ENCODE data around the gene TFG. TPM values are rescaled to one million over a fixed set of nuclear protein-coding genes. Genes with fewer than 3 reads are reported as not detected.

TFG gene
- total and polyA plus RNA-seq, 2 of the 4 experiments (the other 2 are of a cell fraction) = 47.7 to 165 TPM

GRCh38 chr3:100682854-100683760 is 26.2 kb upstream of the TFG start:
- no peak overlapping the region for H4K91ac ChIP-seq (ENCODE audit: insufficient read depth, low read depth, low read length)
- H2AK5ac ChIP-seq (ENCODE audit: low read depth, low read length) = no peak overlapping the region
- H3K23ac ChIP-seq (ENCODE audit: low read depth, low read length) = no peak overlapping the region
- intact Hi-C loops (cut with micrococcal nuclease) (no loop called here), in situ Hi-C loops (cut with MboI; ENCODE audit: low sequenced_read_pairs) (no loop called here), dilution Hi-C loops (cut with HindIII; ENCODE audit: low sequenced_read_pairs, unreplicated experiment) (no loop called here)
- no peak overlapping the region for H3K4me2 ChIP-seq (ENCODE audit: low read depth, low read length)
- H4K5ac ChIP-seq (ENCODE audit: low read depth, low read length) = no peak overlapping the region
- no peak overlapping the region for H3K9ac ChIP-seq (ENCODE audit: low read depth, low read length)
- H3K14ac ChIP-seq (replicated peaks; ENCODE audit: low read depth, low read length) = no peak overlapping the region
- no peaks in the 10 kb centered on the region for H3K36me3 ChIP-seq (ENCODE audit: control insufficient read depth, insufficient read depth, low read length)
- H3K9me1 ChIP-seq (ENCODE audit: insufficient read depth, low read length) = peaks cover 4% of the 10 kb centered on the region; the same call in 1 of the 2 replicates
- H3K9me3 ChIP-seq (ENCODE audit: control insufficient read depth, insufficient read depth, low read length) = no peaks in the 10 kb centered on the region
- no peak for TF ChIP-seq USF2 (IDR thresholded peaks at IDR 0.05; ENCODE audit: low read depth, low read length)
- H2BK20ac ChIP-seq (ENCODE audit: low read depth, low read length) = no peak overlapping the region
- H3K56ac ChIP-seq (ENCODE audit: extremely low read depth, insufficient read depth, low read length) = no peak overlapping the region
- DNase-seq (no peak), ATAC-seq (ENCODE audit: low read depth) (no peak)
- no peak overlapping the region for H3K18ac ChIP-seq (ENCODE audit: low read depth, low read length)
- CTCF ChIA-PET = no interaction called here
- no peaks in the 10 kb centered on the region for H3K4me1 ChIP-seq (ENCODE audit: control insufficient read depth, insufficient read depth, low read length)
- no peak overlapping the region for H2BK5ac ChIP-seq (ENCODE audit: low read depth, low read length, poor library complexity, severe bottlenecking)
- H2BK15ac ChIP-seq (ENCODE audit: low read depth, low read length) = no peak overlapping the region
- no peak overlapping the region for H4K8ac ChIP-seq (ENCODE audit: low read depth in 2 of 2, low read length in 2 of 2)
- H2BK120ac ChIP-seq (ENCODE audit: low read depth, low read length) = no peak overlapping the region
- H3K27me3 ChIP-seq (ENCODE audit: control insufficient read depth, insufficient read depth, low read length) = peaks cover 5% of the 10 kb centered on the region; the same call in 1 of the 2 replicates
- H2AFZ ChIP-seq (replicated peaks; ENCODE audit: low read length, poor library complexity) = peak overlapping the region; percentile 58
- POLR2A ChIA-PET (ENCODE audit: unreplicated experiment) = no interaction called here
- H3K4ac ChIP-seq (ENCODE audit: low read depth, low read length) = no peak overlapping the region
- no peaks in the 10 kb centered on the region for H3K79me1 ChIP-seq (ENCODE audit: low read depth in 1 of 2, low read length in 2 of 2)
- no peak overlapping the region for H3K4me3 ChIP-seq (ENCODE audit: insufficient read depth, low read depth, low read length)
- no TSS peak for BruUV-seq (replicated peaks)
- no peaks in the 10 kb centered on the region for H4K20me1 ChIP-seq (ENCODE audit: insufficient read depth, low read length)
- WGBS, 2 experiments (ENCODE audit: extremely low coverage in 2 of 2, insufficient read length in 1 of 2) = 0% methylated on average over 1 of the region's 18 CpGs; no CpG with 5 or more reads in 1 of the 2 experiments
- H2AK9ac ChIP-seq (replicated peaks; ENCODE audit: low read depth, low read length, poor library complexity) = no peak overlapping the region
- no peak overlapping the region for H3K27ac ChIP-seq (ENCODE audit: insufficient read depth, low read length)

Data from IMR-90 (cell line).